ENCODE data around the gene MMP19.

GRCh38 chr12:55818886-55819285 lies 23.9 kb downstream of the MMP19 start:
- TF ChIP-seq TAF1 (IDR thresholded peaks at IDR 0.05; ENCODE audit: borderline replicate concordance, insufficient read depth, low read length) (no peak), POLR2AphosphoS5 (IDR thresholded peaks at IDR 0.05; ENCODE audit: low read depth, low read length) (no peak), SIN3A (IDR thresholded peaks at IDR 0.05; ENCODE audit: borderline replicate concordance, insufficient read depth, low read length) (no peak)
- TF ChIP-seq, protein P1, sequence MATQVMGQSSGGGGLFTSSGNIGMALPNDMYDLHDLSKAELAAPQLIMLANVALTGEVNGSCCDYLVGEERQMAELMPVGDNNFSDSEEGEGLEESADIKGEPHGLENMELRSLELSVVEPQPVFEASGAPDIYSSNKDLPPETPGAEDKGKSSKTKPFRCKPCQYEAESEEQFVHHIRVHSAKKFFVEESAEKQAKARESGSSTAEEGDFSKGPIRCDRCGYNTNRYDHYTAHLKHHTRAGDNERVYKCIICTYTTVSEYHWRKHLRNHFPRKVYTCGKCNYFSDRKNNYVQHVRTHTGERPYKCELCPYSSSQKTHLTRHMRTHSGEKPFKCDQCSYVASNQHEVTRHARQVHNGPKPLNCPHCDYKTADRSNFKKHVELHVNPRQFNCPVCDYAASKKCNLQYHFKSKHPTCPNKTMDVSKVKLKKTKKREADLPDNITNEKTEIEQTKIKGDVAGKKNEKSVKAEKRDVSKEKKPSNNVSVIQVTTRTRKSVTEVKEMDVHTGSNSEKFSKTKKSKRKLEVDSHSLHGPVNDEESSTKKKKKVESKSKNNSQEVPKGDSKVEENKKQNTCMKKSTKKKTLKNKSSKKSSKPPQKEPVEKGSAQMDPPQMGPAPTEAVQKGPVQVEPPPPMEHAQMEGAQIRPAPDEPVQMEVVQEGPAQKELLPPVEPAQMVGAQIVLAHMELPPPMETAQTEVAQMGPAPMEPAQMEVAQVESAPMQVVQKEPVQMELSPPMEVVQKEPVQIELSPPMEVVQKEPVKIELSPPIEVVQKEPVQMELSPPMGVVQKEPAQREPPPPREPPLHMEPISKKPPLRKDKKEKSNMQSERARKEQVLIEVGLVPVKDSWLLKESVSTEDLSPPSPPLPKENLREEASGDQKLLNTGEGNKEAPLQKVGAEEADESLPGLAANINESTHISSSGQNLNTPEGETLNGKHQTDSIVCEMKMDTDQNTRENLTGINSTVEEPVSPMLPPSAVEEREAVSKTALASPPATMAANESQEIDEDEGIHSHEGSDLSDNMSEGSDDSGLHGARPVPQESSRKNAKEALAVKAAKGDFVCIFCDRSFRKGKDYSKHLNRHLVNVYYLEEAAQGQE (IDR thresholded peaks at IDR 0.05; ENCODE audit: insufficient read depth in 1 of 2, low read depth in 2 of 2, low read length in 2 of 2): no peak
